Stimulated activated naive CD8-positive, alpha-beta T cell treated with anti-CD3 and anti-CD28 coated beads, Interleukin-15, Interleukin-2, amounts not matched to agents 100 U/mL and 50 U/mL, for 24 hours (primary cell): ENCODE data around the gene STXBP2.

Experiments
- ATAC-seq: fragments of 150-1000 bp; cut with Tn5 transposase; one replicate; pipeline ENCODE4 v1.10.0; 2021
- DNase-seq: peaks from one replicate; pipeline ENCODE4 v3.0.0; 2021

Gene STXBP2

GRCh38 chr19:7612282-7613274 lies 24.3 kb upstream of the STXBP2 start:
- ATAC-seq (no peak), DNase-seq (no peak)

GRCh38 chr19:7614859-7615741 lies 21.8 kb upstream of the STXBP2 start:
- no peak for ATAC-seq
- no peak for DNase-seq

DNA sequence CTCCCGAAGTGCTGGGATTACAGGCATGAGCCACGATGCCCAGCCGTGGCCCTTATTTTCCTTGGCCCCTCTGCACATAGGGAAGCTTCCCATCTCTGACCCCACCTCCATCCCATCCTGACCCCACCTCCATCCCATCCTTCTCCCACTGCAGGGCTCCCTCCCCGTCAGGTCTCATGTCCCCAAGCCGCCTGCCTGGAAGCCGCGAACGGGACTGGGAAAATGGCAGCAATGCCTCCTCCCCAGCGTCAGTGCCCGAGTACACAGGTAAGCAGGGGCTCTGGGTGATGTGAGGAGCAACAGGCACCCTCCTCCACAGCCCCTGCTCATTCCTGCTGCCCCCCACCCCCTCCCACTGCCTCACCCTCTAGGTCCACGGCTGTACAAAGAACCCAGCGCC lies 19.7 kb upstream of the STXBP2 start:
- DNase-seq (no peak), ATAC-seq (no peak)

DNA sequence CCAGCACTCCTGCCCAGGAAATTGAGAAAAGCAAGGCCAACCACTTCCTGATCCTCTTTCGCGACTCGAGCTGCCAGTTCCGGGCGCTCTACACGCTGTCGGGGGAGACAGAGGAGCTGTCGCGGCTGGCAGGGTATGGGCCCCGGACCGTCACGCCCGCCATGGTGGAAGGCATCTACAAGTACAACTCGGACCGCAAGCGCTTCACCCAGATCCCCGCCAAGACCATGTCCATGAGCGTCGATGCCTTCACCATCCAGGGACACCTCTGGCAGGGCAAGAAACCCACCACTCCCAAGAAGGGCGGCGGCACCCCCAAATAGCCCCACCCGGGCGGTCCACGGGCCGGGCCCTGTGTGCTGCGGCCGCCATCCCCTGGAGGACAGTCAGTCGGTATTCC lies 19.2 kb upstream of the STXBP2 start:
- no peak for DNase-seq
- no peak for ATAC-seq

DNA sequence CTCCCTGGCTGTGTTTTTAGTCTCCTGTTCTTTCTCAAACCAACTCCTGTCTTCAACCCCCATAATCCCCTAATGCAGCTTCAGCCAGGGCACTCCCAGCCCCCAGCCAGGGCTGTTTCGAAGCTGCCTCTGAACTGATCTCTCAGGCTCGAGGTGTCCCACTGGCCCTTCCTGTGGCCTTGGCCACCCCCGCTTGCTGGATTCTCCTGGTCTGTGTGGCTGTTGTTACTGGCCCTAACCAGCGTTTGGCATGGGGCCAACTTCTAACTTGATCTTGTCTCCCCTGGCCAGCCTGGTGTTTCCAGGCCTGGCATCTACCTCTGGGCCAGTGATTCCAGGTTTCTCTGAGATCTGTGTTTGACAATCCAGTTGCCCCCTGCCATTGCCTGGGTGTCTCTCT lies 18.6 kb upstream of the STXBP2 start:
- ATAC-seq (no peak), DNase-seq (no peak)

- DNase-seq (no peak), ATAC-seq (no peak)
These were observed 18.0 kb upstream of the STXBP2 start for GRCh38 chr19:7618771-7619510.

DNA sequence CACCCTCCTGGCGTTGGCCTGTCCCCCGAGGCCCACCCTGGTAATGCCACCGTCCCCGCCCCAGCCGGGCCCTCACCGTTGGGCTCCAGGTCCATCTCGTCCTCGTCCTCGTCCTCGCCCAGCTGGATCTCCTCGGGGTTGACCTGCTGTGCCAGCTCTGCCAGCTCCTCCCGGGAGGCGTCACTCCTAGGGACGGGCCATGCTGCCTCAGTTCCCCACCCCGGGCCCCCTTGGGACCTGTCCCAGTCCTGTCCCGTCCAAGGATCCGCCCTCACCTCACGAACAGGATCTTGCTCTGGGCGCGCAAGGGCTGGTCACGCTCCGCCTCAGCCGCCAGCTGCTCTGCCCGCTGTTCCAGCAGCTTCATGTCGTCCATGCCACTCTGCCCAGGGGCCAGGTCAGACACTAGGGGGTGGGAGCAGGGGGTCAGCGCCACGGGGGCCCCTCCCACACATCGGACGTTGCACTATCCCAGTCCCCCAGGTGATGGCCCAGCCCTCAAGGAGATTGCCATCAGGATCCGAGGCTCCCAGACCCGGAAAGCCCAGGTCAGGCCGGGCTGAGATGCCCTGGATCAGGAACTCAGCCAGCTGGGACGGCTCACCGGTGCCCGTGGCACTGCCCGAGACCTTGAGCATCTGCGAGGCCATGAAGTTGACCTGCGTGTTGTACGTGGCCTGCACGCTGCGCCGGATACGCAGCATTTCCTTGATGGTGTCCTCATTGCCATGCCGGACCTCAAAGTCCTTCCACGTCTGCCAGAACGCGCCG lies 17.1 kb upstream of the STXBP2 start:
- ATAC-seq (no peak), DNase-seq (no peak)

DNA sequence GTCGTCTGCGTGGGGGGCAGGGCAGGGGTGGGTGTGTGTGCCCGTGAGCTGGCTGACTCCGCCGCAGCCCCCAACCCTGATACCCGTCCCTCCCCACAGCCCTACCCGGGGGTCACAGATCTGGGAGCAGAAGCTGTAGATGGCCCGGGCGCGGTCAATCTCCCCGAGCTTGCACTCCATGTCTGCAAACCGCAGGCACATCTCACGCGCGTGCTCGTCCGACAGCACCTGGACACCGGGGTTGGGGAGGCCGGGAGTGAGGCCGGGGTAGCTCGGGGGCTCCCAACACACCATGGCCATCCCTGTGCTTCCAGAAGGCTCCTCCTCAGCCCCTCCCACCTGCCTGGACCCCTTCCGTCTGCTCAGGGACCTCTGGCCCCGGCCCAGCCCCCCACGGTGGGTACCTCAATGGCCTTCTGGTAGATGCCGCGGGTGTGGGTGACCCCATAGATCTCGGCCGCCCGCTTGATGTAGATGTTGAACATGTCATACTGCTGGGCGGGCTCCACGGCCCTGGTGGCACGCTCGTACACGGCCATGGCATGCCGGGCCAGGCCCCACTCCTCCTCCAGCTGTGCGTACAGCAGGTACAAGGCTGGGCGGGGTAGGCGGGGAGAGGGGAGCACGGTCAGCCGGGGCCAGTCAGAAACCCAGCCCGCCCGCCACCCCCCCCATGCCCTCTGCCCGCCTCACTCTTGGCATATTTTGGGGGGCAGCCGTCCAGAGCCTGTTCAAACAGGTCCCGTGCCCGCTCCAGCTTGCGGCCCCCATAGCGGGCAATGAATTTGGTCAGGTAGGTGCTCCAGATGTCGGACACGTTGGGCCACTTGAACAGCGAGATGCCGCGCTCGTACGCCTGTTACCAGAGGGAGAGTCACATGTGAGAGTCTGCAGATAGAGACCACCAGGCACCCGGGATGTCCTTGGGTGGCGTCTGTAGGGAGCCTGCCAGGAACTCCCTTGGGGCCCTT lies 16.2 kb upstream of the STXBP2 start:
- no peak for ATAC-seq
- no peak for DNase-seq

DNA sequence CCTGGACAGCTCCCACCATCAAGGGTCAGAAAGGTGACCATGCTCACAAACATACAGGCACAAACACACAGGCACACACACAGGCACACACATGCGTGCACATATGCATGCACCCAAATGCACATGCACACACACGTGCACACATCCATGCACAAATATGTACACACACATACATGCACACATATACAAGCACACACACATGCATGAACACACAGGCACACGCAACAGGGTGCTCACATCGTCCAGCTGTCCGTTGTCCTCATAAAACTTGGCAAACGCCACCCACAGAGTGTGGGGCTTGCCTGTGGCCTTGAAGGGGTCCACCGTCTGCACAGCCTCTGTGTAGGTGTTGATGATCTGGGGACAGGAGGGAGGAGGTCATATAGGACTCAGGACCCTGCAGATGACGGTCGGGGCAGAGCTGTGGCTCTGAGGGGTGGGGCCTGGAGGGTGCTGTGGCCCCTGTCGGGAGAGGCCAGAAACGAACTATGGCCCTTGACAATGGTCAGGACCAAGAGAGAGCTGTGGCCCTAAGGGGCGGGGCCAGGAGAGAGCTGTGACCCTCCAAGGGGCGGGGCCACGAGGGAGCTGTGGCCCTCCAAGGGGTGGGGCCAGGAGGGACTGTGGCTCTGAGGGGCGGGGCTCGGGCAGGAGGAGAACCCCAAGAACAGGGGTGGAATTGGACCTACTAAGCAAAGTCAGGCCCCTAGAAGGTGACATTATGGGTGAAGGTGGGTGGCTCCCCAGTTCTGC lies 13.8 kb upstream of the STXBP2 start:
- DNase-seq (peak; percentile 28), ATAC-seq (no peak)

- DNase-seq (no peak), ATAC-seq (no peak)
These were observed 12.9 kb upstream of the STXBP2 start for GRCh38 chr19:7623725-7624603.

DNA sequence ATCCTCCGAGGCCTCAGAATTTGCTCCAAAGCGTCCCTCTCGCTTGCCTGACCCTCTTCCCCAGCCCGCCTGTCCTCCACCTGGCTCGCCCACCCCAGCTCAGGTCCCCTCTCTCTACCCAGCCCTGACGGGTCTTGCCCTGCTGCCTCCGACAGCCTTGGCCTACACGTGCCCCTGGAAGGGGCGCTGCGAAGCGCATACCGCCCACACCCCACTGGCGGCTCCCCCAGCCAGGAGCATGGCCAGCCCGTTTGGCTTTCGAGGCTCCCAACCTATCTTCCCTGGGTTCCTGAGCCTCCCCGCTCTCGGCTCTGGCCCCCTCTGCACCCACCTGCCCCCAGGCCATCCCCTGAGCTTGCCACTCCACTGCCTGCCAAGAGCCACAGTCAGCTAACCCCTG lies 12.1 kb upstream of the STXBP2 start:
- DNase-seq (no peak), ATAC-seq (no peak)

DNA sequence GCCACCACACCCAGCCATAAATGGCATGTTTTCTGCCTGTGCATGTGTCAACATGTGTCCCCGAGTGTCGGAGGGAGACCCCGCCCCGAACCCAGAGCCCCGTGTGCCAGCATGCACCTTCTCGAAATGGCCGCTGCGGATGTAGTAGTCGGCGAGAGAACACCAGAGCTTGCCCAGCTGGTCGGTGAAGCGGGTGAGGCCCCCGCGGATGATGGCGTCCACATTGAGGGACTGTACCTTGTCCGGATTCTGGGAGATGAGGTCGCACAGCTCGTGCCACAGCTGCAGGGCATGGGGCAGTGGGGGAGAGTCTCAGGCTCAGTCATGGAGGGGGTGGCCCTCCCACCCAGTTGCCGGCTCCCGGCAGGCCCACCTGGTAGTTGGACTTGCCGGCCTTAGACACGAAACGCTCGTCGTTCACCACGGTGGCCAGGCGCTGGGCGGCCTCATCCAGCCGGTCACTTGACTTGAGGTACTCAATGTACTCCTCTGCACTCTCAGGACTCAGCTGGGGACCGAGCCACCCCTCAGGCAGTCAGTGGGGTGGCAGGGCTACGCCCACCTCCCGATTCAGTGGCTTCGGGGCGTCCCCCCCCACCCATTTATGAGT lies 11.0 kb upstream of the STXBP2 start:
- no peak for ATAC-seq
- DNase-seq: no peak

DNA sequence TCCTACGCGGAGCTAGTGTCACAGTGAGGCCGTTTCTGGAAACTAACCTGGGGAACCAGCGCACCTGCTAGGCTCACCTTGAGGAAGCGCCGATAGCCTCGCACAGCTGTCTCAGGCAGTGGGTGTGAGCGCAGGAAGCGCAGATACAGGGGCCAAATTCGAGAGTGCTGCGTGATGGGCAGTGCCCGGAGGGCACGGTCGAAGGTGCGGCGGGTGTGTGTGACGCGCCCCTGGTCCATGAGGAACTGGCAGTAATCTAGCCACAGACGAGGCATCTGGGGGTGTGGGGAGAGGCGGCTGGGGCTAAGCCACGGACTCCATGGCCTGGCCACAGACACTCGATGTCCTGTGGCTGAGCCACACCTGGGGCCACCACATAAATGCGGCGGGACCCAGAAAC lies 9.7 kb upstream of the STXBP2 start:
- no peak for ATAC-seq

GRCh38 chr19:7628589-7629311 lies 8.2 kb upstream of the STXBP2 start:
- DNase-seq (no peak), ATAC-seq (no peak)

More for the DNA sequence above, 9.7 kb upstream of the STXBP2 start:
- DNase-seq: no peak

DNA sequence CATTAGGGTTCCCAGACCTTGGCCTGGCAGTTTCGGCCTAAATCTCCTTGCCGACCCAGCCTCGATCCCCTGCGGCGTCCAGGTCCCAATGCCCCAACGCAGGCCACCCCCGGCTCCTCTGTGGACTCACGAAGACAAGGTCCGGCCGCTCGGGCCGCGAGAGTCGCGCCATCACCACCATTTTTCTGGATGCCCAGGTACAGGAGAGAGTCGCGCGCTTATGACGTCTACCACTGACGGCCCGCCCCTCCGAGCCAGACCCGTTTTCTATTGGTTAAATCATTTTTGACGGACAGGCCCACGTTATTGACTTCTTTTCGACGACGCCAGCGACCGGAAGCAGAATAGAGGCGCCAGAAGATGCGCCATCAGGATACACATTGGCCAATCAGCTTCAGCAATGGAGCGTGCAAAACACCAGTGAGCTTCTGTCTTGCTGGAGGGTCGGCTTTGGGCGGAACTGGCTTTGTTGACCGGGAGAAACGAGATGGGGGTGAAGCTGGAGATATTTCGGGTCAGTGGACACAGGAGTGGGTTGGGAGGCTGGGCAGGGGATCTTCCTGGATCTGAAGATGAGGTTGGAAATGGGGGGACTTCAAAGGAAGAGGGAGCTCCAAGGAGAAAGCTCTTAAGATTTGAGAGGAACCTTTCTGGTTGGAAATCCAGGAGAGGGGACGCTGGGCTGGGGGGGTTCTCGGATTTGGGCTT lies 7.4 kb upstream of the STXBP2 start, which contains the start of the genes PET100 and XAB2:
Gene PET100, plus strand, starts transcription at position 447 of the 708 bp plus-strand sequence. Its CDS starts 41 bp downstream, at position 488.
Gene XAB2, minus strand, starts transcription at position 199 of the 708 bp plus-strand sequence. Its CDS starts 18 bp downstream, at position 181.
- peak; percentile 97 for ATAC-seq

DNA sequence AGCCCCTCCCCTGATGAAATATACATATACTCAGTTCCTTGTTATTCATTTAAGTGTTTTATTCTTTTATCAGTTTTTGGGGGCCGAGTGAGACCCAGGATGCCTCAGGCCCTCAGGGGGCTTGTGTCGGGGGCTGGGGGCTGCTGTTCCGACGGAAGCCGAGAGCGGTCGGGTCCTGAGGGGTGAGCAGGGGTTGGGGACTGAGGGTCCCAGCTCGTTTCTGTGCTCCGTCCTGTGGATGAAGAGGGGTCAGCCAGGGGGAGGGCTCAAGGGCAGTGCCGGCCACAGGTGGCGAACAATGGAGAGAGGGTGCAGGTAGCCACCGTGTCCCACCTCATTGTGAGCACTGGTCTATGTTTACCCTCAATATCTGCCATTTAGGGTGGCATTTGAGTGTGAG lies 5.3 kb upstream of the STXBP2 start:
- ATAC-seq: no peak
- DNase-seq: no peak

More for the DNA sequence above, 7.4 kb upstream of the STXBP2 start, which contains the start of the genes PET100 and XAB2:
- DNase-seq: peak; percentile 92
